NT2/D1 (cell line): ENCODE measurements around the gene MLLT3.

Source experiments
- SUZ12 ChIP-seq: IDR thresholded peaks from 2 replicates; pipeline ENCODE4 v1.6.1; 2011; ENCODE audit not compliant: insufficient read length, insufficient read depth; ENCODE audit errors: extremely low read depth
- YY1 ChIP-seq: IDR thresholded peaks from 2 replicates; pipeline ENCODE4 v1.6.1; 2011; ENCODE audit not compliant: insufficient read length, insufficient read depth
- ZNF274 ChIP-seq: IDR thresholded peaks from 2 replicates; pipeline ENCODE4 v1.6.1; 2011; ENCODE audit warnings: mild to moderate bottlenecking, low read depth, low read length

DNA sequence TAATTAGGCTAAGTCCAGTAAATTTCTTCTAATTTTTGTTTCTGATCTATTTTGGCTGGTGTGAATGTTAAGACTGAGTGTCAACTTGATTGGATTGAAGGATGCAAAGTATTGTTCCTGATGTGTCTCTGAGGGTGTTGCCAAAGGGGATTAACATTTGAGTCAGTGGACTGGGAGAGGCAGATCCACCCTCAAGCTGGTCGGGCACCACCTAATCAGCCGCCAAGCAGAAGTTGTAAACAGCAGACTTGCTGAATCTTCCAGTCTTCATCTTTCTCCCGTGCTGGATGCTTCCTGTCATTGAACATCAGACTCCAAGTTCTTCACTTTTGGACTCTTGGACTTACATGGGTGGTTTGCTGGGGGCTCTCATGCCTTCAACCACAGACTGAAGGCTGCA, 21.4 kb upstream of the MLLT3 start:
- TF ChIP-seq YY1, result no peak
- TF ChIP-seq SUZ12, result no peak
- TF ChIP-seq ZNF274, result no peak
